NT2/D1 (cell line): Measurements from ENCODE around the gene HIPK3.
"Not testable (repeated sequence)": the region's sequence is repeated elsewhere in the genome, so short reads cannot be mapped to it uniquely, and the experiment has no call there.

ENCODE experiments used
- SUZ12 ChIP-seq: IDR thresholded peaks from 2 replicates; pipeline ENCODE4 v1.6.1; 2011; ENCODE audit not compliant: insufficient read length, insufficient read depth; ENCODE audit errors: extremely low read depth
- YY1 ChIP-seq: IDR thresholded peaks from 2 replicates; pipeline ENCODE4 v1.6.1; 2011; ENCODE audit not compliant: insufficient read length, insufficient read depth
- ZNF274 ChIP-seq: IDR thresholded peaks from 2 replicates; pipeline ENCODE4 v1.6.1; 2011; ENCODE audit warnings: mild to moderate bottlenecking, low read depth, low read length

- TF ChIP-seq ZNF274, SUZ12, YY1: not testable (repeated sequence)
Measured at GRCh38 chr11:33261350-33261749, 4.2 kb downstream of the HIPK3 start.
